NOMO-1 (cell line): ENCODE results near the gene NGRN.
"Not testable (repeated sequence)": the region's sequence is repeated elsewhere in the genome, so short reads cannot be mapped to it uniquely, and the experiment has no call there.

Experiments
- DNase-seq, 2 experiments: peaks; one replicate each; lab custom pipeline; 2025; ENCODE audit not compliant: unreplicated experiment in 2 of 2; lab: John Stamatoyannopoulos, UW

Gene NGRN

DNA sequence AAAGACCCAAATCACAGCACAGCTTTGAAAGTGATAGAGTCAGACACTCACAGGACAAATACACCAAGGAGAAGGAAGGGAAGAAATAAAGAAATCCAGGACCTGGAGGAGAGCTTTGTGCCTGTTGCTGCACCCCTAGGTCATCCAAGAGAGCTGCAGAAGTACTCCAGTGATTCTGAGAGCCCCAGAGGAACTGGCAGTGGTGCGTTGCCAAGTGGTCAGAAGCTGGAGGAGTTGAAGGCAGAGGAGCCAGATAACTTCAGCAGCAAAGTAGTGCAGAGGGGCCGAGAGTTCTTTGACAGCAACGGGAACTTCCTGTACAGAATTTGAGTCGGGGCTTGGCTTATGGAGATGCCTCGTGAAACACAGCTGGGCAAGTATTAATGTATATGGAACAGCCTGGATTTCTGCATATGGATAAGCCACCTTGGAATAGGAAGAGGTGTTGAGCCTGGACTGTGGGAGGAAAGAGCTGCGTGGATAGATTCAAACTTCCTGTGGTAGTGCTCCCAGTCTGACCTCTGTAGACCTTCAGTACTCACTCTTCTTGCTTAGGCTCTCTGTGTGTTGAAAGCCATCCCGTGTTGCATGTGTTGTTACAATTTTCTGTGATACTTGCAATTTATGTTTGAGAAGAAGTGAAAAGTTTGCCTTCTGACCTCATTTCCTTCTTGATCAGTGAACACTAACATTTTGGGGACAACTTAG lies 6.1 kb downstream of the NGRN start:
- DNase-seq = no peak

DNA sequence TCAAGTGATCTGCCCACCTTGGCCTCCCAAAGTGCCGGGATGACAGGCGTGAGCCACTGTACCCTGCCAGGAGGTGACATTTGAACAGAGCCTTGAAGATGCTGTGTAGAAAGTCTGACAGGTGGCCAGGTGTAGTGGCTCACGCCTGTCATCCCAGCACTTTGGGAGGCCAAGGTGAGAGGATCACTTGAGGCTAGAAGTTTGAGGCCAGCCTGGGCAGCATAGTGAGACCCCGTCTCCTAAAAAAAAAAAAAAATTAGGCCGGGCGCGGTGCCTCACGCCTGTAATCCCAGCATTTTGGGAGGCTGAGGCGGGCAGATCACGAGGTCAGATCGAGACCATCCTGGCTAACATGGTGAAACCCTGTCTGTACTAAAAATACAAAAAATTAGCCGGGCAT lies 13.0 kb downstream of the NGRN start:
- DNase-seq = not testable (repeated sequence)

DNA sequence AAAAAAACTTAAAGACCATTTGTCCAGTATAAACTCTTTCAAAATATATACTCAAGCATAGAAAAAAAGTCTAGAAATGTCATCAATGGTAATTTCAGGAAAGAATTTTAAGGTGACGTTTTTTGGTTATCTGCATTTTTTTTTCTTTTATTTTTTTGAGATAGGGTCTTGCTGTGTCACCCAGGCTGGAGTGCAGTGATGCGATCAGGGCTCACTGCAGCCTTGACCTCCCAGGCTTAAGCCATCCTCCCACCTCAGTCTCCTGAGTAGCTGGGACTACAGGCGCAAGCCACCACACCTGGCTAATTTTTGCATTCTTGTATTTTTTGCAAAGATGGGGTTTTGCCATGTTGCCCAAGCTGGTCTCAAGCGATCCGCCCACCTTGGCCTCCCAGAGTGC lies 15.3 kb downstream of the NGRN start:
- not testable (repeated sequence) for DNase-seq

DNA sequence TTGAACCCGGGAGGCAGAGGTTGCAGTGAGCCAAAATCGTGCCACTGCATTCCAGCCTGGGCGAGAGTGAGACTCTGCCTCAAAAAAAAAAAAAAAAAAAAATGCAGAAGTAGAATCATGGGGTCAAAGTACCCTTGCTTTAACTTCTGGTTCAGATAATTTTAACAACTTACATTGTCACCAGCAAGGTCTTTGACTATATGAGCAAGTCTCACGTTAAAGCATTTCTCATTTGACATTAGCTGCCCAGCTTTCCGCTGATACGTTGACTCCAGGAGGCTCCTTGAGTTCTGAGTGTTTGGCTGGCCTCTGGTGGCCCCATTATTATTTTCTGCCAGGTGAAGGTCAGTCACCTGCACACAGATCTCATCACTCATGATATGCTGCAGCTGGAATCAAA lies 16.2 kb downstream of the NGRN start:
- peak in 1 of 2 experiments; percentile 46 for DNase-seq

DNA sequence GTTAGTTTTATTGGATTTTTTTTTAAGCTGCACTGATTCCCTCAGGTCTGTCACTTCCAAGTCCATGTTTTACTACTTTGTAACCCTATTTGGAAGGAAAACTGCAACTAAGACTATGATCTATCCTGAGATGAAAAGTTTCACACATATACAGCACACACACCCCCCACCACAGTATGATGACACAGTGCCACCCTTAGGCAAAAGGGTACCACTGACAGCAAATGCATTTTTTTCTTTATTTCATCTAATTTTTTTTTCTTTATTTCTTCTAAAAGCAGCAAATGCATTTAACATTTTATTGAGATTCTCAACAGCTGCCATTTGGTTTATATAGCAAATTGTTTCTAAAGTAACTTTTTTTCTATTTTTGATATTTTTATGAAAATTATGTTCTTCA lies 21.2 kb downstream of the NGRN start:
- DNase-seq = peak; percentile 28 to 50

DNA sequence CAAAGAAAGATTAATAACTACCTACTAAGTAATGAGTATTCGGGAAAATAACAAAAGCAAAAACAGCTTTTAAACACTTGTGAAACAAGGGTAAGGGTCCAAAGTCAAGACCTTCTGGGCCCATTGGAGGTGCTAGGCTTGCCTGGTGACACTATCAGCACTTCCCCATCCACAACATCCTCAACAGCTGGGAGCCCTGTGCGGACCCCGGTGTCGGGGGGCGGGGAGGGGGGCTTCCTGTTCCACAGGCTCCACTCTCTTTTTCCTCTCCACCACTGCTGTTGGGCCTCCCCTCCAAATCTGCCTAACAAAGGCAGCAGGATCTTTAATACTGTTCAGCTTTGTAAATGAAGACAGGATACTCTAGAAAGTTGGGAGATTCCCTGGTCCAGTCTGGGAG lies 21.6 kb downstream of the NGRN start:
- DNase-seq = no peak

DNA sequence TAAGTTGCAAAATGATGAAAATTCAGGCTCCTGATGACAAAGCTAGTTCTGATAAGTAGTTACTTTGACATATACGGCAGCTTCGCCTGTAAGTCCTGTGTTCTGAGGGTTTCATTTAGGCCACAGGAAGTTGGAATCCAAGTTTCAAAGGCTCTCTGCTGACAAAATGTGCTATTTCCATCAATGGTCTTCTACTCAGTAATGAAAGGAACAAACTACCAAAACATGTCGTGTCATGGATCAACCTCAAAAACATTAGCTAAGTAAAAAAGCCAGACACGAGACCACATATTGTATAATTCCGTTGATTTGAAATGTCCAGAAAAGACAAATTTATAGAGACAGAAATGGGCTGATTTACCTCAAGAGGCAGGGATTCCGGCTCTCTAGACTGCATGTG lies 22.5 kb downstream of the NGRN start:
- no peak for DNase-seq

DNA sequence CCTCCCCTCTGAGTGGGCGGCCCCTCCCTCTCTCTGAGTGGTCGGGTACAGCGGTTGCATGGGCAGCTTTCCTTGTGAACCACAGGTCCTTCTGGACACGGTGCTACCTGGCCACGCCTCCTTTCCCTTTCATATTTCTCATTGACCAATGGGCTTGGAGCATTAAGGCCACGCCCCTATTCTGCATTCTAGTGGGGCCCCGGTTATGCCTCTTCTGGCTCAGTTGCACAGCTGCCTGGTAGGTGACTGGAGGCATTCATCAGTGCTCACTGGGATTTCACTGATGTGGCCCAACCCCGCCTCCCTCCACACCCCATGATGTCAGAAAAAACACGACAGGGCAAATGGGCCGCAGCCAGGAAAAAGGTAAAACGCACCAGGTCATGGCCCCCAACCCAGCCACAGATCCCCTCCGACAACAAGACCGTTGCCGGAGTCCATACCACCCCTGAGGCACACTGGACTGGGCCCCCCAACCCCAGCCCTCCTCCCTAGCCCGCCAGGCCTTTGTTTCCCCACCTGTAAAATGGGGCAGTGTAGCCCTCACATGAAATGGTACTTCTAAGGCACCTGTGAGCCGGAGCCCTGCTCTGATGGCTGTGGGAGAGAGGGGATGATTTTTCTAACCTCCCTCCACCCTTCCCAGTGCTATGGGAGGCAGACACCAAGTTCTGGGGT lies 26.3 kb downstream of the NGRN start:
- peak in 1 of 2 experiments; percentile 23 for DNase-seq

DNA sequence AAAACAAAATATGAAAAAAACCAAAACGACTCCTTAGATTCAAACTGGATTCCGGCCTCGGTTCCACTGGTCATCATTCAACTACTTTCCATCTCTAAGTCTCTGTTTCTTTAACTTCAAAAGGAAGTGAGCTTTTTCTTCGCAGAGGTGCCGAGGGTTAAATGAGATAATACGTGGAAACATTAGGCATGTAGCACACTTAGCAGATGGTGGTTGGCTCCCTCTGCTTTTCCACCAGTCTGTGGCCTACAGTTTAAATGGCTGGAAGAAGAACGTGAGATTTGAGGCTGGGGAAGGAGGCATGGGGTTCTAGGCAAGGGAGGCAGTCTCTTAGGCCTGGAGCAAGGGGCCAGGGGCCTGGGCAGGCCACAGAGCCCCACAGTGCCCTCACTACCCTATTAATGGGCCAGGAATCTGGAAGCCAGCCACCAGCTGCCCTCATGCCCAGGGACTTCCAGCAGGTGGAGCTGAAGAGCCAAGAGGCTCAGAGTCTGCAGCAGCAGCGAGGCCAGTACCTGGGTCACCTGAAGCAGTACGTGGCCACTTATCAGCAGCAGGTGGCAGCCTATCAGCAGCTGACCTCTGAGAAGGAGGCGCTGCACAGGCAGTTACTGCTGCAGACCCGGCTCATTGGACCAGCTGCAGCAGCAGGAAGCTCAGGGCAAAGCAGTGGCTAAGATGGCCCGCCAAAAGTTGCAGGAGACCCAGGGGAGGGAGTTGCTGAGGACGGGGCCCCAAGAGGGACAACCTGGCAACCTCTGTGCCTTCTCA lies 27.8 kb downstream of the NGRN start:
- peak in 1 of 2 experiments; percentile 41 for DNase-seq

DNA sequence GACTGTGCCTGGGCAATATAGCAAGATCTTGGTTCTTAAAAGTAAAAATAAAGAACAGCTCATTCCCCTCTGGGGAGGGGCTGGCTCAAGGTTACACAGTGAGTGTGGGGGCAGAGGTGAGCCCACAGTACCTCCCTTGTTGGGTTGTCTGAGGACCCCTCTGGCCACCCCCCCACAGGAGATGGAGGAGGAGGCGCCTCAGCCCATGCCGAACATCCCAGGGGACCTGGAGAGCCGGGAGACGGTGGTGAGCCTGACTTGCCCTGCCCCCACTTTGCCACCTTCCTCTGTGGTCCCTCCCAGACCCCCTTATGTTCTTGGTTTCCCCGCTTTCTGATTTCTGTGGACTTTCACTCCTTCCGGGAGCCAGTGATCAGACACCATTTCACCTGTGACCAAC lies 28.7 kb downstream of the NGRN start:
- no peak for DNase-seq

DNA sequence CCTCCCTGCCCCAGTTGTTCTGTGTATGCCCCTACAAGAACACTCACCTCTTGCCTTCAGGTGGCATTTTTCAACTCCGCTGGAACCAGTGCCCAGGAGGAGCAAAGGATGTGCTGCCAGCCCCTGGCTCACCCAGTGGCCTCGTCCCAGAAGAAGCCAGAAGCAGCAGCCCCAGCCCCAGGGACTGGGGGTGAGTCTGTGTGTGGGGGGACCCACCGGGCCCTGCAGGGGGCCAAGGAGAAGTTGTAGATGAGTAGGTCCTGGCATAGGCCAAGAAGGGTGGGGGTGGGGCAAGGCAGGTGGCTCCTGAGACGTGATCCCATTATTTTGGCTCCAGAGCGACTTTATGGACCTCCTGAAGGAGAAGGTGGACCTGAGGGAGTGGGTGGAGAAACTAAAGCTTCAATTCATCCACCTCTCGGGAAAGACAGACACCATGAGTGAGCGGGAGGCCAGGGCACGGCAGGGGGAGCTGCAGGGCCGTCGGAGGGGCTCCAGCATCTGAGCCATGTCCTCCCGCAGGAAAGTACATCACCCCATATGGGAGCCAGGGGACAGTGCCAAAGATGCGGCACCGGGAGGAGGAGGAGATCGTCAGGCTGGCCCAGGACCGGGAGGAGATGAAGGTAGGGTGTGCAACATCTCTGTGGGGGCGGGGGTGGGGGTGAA lies 29.3 kb downstream of the NGRN start:
- no peak for DNase-seq

DNA sequence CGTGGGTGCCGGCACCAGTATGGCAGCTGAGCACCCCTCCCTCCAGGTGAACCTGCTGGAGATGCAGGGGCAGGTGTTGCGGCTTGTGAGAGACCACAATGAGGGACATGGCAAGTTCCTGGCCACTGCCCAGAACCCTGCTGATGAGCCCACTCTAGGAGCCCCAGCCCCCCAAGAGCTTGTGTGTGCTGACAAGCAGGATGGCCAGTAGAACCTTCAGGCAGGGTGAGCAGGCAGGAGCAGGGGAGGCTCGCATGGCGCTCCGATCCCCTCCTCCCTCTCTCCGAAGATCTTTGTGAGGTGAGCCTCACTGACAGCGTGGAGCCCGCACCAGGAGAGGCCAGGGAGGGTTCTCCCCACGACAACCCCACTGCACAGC lies 29.8 kb downstream of the NGRN start:
- no peak for DNase-seq

DNA sequence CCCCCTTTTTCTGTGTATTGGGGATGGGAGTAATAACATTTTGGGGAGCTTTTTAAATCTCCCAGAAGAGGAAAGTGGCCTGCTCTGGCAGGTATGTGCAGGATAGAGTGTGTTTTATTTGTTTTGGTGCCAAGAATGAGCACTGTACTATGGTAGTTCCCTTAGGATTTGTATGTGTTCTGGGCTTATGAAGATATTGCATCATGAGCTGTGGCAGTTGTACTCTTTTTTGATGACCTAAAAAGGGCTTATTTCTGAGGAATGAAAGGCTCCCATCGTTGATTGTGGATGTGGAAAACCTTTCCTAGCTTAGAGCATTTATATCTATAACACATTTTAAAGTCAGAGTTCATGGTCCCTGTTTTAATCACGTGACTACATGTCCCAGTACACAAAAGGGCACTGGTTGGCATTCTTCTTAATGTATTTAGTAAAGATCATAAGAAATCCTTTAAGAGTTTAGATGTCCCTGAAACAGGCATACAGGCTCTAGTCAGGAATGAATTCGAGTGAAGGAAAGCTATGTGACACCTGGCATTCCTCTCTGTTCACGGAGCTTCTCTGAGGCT lies 30.9 kb downstream of the NGRN start:
- not testable (repeated sequence) for DNase-seq

DNA sequence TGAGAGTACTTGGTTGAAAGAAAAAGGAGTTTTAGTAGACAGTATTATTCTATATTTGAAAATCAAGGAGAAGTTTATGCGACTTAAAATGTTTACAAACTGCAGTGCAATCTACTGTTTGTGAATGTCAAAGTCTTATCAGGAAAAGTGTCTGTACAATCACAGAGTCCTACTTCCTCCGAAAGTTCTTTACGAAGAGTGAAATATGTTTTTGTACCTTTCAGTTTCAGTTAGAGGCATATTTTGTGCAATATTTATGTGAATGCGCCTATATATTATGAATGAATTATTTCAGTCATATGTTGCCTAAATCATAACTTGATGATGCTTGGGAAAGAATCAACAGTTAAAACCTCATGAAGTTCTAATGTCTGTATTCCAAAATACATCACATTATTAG lies 31.5 kb downstream of the NGRN start:
- DNase-seq = peak in 1 of 2 experiments; percentile 61

DNA sequence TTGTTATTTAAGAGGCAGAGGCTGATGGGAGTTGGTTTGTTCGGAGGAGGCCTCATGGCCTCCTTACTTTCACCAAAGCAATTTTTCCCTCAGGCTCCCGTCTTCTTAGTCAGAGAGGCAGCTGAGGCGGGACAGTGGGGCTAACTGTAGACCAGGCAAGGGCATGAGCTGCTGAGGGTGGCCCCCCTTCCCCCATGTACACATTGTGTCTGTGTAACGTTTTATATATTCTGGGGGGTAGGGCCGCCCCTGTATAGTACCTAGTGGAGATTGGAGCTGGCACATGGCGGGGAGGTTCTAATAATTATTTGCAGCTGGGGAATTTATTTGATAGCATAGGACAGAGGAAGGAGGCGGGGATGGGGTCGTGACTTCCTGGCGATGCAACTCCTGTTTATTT lies 35.1 kb downstream of the NGRN start:
- no peak for DNase-seq

DNA sequence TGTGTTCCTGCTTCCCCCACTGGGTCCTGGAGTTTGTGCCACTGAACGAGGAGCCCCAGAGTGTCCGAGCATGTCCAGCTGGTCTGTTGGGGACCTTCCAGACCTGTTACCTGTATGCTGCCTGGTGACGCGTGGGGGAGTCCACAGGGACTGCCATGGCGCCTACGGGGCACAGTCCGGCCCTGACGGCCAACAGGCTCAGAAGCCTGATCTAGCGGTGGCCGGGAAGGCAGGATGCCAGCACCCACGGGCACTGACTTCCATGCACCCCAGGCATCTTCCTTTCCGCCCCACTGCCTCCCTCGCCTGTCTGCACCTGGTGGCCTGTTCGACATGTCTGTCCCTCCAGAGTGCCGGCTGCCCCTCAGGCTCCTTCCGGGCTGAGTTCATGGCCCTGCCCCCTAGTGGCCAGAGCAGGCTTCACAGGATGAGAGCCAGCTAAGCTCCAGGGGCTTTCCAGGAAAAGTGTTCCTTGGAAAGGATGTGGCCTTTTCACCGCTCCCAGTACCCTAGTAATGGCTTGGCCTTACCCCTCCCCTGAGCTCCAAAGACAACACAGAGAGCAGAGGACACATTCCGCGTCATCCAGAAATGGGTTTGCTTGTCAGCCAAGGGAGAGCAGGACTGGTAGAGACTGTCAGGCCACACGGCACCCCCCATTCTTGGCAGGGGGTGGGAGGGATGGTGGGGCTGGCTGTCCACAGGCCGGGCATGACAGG lies 35.7 kb downstream of the NGRN start:
- DNase-seq = peak in 1 of 2 experiments; percentile 28

DNA sequence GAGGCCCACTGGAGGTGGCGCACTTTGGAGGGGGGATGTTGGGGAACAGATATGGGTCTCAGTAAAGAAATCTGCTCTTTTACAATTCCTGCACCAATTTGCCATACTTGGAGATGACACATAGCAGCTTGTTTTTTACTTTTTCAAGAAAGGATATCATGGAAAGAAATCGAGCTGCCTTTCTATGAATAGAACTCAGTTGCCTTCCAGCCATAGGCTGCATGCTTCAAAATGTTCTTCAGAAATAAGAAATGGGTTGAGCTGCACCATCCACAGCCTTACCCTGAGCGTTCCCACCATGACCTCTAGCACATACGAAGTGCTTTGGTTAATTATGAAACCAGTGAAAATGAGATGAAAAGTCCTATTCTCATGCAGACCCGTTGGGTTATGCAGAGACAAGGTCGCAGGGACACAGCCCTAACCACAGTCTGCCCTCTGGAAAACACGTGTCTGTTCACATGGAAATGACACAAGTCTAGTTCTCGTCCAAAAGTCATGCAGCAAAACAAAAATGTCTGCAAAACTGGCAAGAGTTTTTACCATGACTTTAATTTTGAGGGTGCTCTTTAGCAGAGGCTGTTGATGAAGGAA lies 36.3 kb downstream of the NGRN start:
- no peak for DNase-seq

DNA sequence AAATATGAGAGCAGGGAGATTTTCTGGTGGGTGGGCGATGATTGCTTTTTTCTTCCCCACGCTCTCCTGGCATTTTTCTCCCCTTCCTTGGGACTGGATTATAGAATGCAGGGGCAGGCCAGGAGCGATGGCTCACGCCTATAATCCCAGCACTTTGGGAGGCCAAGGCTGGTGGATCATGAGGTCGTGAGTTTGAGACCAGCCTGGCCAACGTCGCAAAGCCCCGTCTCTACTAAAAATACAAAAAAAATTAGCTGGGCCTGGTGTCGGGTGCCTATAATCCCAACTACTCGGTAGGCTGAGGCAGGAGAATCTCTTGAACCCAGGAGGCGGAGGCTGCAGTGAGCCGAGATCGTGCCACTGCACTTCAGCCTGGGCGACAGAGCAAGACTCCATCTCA lies 39.9 kb downstream of the NGRN start:
- not testable (repeated sequence) for DNase-seq

DNA sequence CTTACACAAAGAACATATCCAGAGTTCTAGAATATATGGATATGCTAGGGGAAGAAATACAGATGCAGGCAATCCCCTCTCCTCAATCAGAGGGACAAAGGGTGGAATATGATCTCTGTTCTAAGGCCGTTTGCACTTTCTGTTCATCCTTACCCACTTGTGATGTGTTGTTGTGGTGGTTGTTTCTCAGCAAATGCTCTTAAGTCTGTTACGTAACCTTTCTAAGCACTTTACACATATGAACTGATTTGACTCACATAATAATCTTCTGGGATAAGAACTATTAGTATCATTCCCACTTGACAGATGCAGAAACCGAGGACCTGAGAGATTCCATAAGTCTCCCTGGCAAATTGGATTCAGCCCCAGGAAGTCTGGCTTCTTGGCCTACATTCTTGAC lies 40.5 kb downstream of the NGRN start:
- peak in 1 of 2 experiments; percentile 47 for DNase-seq

DNA sequence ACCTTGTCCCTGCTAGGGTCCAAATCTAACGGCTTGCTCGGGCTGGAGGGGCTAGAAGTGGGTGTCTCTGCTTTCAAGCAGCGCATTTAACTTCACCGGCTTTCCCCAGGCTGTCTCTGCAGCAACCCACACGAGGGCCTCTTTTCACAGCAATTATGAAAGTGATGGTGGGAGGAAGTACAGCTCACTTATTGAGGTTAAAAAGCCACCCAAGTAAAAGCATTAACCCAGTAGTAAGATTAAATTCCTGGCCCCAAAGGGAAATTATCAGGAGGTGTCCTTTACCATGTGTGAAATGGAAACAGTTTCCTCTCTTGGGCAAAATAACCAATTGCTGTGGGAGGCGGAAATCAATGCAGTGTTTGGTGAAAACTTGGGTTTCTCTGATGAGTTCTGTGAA lies 41.1 kb downstream of the NGRN start:
- peak; percentile 60 to 75 for DNase-seq
